SKM-1 (cell line): ENCODE data around the gene GLRX2.
"Not testable (repeated sequence)": the region's sequence is repeated elsewhere in the genome, so short reads cannot be mapped to it uniquely, and the experiment has no call there.

Source experiments
- DNase-seq: peaks from one replicate; lab custom pipeline; 2025; ENCODE audit not compliant: unreplicated experiment; lab: John Stamatoyannopoulos, UW

GLRX2 gene

GRCh38 chr1:193066606-193067005 is 38.6 kb downstream of the GLRX2 start:
- no peak for DNase-seq

DNA sequence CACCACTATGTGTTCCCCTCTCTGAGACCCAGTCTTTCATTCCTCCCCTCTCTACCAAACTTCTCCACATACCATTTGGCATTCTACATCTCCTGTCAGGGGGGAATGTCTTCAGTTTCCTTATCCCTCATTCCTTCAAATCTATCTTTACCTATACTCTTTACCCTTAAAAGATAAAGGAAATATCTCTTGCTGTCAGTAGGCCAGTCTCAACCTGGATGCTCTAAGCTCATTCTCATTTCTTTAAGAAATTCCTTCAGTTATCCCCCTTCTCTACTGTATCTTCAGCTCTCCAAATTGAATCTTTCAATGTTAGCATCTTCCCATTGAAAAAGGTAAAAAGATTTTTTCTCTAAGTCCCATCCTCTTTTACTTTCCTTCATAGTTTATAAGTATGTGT is 39.3 kb downstream of the GLRX2 start:
- no peak for DNase-seq

DNA sequence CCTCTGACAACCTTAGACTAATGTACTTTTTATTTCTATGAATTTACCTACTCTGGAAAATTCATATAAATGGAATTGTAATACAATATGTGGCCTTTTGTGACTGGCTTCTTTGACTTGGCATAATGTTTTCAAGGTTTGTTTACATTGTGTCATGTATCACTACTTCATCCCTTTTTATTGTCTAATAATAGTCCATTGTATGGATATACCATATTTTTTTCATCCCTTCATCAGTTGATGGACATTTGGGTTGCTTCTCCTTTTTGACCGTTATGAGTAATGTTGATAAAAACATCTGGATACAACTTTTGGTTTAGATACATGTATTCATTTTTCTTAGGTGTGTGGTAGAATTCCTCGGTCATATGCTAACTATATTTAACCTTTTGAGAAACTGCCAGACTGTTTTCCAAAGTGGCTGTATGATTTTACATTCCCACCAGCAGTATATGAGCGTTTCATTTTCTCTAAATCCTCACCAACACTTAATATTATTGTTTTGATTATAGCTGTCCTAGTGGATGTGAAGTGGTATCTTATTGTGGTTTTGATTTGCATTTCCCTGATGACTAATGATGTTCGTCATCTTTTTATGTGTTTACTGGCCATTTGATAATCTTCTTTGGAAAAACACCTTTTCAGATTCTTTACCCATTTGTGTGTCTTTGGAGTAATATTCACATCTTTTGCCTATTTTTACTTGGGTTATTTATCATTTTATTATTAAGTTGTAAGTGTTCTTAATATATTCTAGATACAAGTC is 42.3 kb downstream of the GLRX2 start:
- no peak for DNase-seq

GRCh38 chr1:193060938-193061337 is 44.3 kb downstream of the GLRX2 start:
- no peak for DNase-seq

DNA sequence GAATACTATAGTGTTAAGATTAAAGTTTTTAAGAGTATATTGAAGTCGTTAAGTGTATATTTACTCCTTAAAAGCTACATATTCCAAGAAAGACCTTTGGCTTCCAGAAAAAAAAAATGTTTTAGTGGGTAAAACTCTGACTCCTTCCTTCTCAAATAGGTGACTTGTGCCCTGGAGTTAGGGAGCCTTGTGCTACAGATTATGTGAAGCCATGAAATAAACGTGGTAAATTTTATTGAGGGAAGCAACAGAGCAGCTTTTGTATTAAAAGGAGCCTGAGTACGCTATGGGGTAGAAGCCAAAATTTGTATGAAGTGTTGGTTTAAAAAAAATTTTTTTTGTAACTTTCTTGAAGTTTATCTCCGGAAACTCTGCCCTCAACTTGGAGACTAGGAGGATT is 44.8 kb downstream of the GLRX2 start:
- no peak for DNase-seq

DNA sequence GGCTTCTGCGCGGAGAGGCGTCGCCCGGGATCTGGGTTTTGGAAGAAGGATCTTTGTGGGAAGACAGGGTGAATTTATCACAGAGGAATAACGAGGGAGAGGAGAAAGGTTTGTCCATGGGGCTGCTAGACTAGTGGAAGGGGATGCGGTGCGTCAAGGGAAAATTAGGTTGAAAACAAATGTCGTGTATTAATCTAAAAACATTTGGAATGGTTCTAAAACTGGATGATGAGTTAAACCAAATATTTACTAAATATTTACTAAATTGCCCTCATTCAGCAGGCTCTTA is 45.2 kb downstream of the GLRX2 start:
- no peak for DNase-seq

DNA sequence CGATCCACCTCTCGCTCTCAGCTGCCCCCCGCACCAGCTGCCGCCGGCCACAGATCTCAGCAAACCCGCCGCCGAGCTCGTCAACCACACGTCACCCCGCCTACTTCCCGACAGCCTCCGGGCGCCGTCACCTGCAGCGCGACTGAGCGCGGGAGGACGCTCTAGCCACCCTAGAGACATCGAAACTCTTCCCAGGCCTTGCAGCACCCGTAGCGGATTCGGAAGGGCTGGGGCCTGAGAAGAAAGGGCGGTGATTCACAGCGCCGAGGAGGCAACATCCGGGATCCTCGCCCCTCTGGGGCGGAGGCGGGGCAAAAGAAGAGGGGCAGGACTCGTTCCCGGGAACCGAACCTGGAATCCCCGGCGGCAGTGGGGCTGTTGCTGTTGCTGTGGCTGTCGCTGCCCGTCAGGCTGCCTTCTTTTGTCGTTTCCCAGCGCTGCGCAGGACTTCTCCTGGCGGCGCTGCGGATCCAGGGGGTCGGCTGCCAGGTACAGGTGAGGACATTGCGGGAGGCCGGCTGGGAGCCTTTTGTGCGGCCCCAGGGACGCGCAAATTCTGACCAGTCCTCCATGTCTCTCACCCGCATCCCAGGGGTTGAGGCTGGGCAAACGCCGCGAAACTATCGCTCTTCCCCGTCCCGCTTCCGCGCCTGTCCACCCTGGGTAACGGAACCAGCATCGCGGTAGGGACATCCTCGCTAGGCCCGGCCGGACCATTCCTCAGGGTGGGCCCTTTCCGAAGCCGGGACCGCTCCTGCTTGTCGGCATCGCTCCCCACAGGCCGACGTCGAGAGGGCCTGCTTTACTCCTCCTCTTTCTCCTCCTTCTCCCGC is 45.7 kb downstream of the GLRX2 start, which contains the start of the genes RO60 and UCHL5:
RO60 (plus strand) TSS at position 331 of the 833 bp plus-strand sequence. CDS start 9,443 bp downstream, outside the sequence.
UCHL5 (minus strand) TSS at position 79 of the 833 bp plus-strand sequence. CDS start 100 bp downstream, outside the sequence.
- peak; percentile 100 for DNase-seq

- DNase-seq = peak; percentile 71
Observed at GRCh38 chr1:193058529-193059281, 46.5 kb downstream of the GLRX2 start.

- no peak for DNase-seq
Observed at GRCh38 chr1:193054169-193054675, 51.0 kb downstream of the GLRX2 start.

DNA sequence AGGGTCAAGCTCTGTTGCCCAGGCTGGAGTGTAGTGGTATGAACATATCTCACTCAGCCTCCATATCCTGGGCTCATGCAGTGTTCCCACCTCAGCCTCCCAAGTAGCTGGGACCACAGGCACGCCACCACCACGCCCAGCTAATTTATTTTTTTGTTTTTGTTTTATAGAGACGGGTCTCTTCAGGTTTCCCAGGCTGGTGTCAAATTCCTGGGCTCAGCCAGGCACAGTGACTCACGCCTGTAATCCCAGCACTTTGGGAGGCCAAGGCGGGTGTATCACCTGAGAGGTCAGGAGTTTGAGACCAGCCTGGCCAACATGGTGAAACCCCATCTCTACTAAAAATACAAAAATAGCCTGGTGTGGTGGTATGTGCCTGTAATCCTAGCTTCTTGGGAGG is 56.3 kb downstream of the GLRX2 start:
- DNase-seq = not testable (repeated sequence)
